ENCODE data around the gene CNTNAP5.

Gene CNTNAP5

GRCh38 chr2:124026503-124026902 is 1.4 kb downstream of the CNTNAP5 start:
- H3K18ac ChIP-seq (ENCODE audit: low read depth in 1 of 2, low read length in 2 of 2) = no peak overlapping the region
- no peak overlapping the region for H3K9ac ChIP-seq (ENCODE audit: low read length)
- no peak overlapping the region for H3K4me2 ChIP-seq (ENCODE audit: low read length, poor library complexity, severe bottlenecking)
- H2BK5ac ChIP-seq (ENCODE audit: low read depth, low read length, poor library complexity, severe bottlenecking) = no peak overlapping the region
- no peak overlapping the region for H2BK15ac ChIP-seq (ENCODE audit: low read depth, poor library complexity, severe bottlenecking)
- WGBS = 93% methylated on average over 2 of the region's 2 CpGs
- no peak overlapping the region for H3K14ac ChIP-seq (ENCODE audit: low read length in 2 of 2)
- H3K79me1 ChIP-seq (replicated peaks; ENCODE audit: low read length, poor library complexity, severe bottlenecking) = no peaks in the 10 kb centered on the region
- H3K4me1 ChIP-seq (ENCODE audit: control insufficient read depth, insufficient read depth, low read depth, low read length) = peaks cover 6% of the 10 kb centered on the region
- H2BK120ac ChIP-seq (ENCODE audit: low read depth, low read length) = no peak overlapping the region
- no peak for DNase-seq
- no peak overlapping the region for H2AFZ ChIP-seq (ENCODE audit: low read depth, low read length)
- no peak overlapping the region for H3K4ac ChIP-seq (ENCODE audit: low read depth in 1 of 2, low read length in 2 of 2)
- no peaks in the 10 kb centered on the region for H3K9me3 ChIP-seq (ENCODE audit: control insufficient read depth, low read length)
- H3K27ac ChIP-seq (ENCODE audit: low read length, poor library complexity, severe bottlenecking) = no peak overlapping the region
- no peak overlapping the region for H4K91ac ChIP-seq (ENCODE audit: low read length)
- no peak overlapping the region for H4K8ac ChIP-seq (ENCODE audit: low read length)
- H3K4me3 ChIP-seq (ENCODE audit: insufficient read depth in 1 of 2, low read depth in 1 of 2, low read length in 2 of 2) = no peak overlapping the region
- H3K23ac ChIP-seq (ENCODE audit: low read length in 2 of 2) = no peak overlapping the region
- H2AK5ac ChIP-seq (ENCODE audit: low read length, severe bottlenecking) = no peak overlapping the region
- H2BK12ac ChIP-seq (ENCODE audit: low read length in 2 of 2) = no peak overlapping the region
- H3K36me3 ChIP-seq (ENCODE audit: control insufficient read depth in 1 of 2, insufficient read depth in 2 of 2, low read depth in 1 of 2, low read length in 2 of 2) = no peaks in the 10 kb centered on the region
- H3K27me3 ChIP-seq (ENCODE audit: control insufficient read depth in 1 of 2, insufficient read depth in 1 of 2, low read length in 2 of 2) = peaks cover 26 to 34% of the 10 kb centered on the region in 2 experiments

GRCh38 chr2:124027182-124027581 is 2.1 kb downstream of the CNTNAP5 start:
- Histone ChIP-seq H2BK12ac (ENCODE audit: low read length in 2 of 2) (no peak overlapping the region), H3K9ac (ENCODE audit: low read length) (no peak overlapping the region), H3K18ac (ENCODE audit: low read depth in 1 of 2, low read length in 2 of 2) (no peak overlapping the region), H3K14ac (ENCODE audit: low read length in 2 of 2) (no peak overlapping the region), H3K4me2 (ENCODE audit: low read length, poor library complexity, severe bottlenecking) (no peak overlapping the region), H2BK120ac (ENCODE audit: low read depth, low read length) (no peak overlapping the region), H3K27ac (ENCODE audit: low read length, poor library complexity, severe bottlenecking) (no peak overlapping the region), H3K9me3 (ENCODE audit: control insufficient read depth, low read length) (no peaks in the 10 kb centered on the region), H3K79me1 (replicated peaks; ENCODE audit: low read length, poor library complexity, severe bottlenecking) (no peaks in the 10 kb centered on the region), H2AFZ (ENCODE audit: low read depth, low read length) (no peak overlapping the region), H4K91ac (ENCODE audit: low read length) (no peak overlapping the region), H3K36me3 (ENCODE audit: control insufficient read depth in 1 of 2, insufficient read depth in 2 of 2, low read depth in 1 of 2, low read length in 2 of 2) (no peaks in the 10 kb centered on the region), H3K4me3 (ENCODE audit: insufficient read depth in 1 of 2, low read depth in 1 of 2, low read length in 2 of 2) (no peak overlapping the region), H2BK15ac (ENCODE audit: low read depth, poor library complexity, severe bottlenecking) (no peak overlapping the region), H3K4ac (ENCODE audit: low read depth in 1 of 2, low read length in 2 of 2) (no peak overlapping the region), H3K27me3 (ENCODE audit: control insufficient read depth in 1 of 2, insufficient read depth in 1 of 2, low read length in 2 of 2) (peaks cover 26 to 34% of the 10 kb centered on the region in 2 experiments), H3K23ac (ENCODE audit: low read length in 2 of 2) (no peak overlapping the region), H2BK5ac (ENCODE audit: low read depth, low read length, poor library complexity, severe bottlenecking) (no peak overlapping the region), H4K8ac (ENCODE audit: low read length) (no peak overlapping the region), H2AK5ac (ENCODE audit: low read length, severe bottlenecking) (no peak overlapping the region), H3K4me1 (ENCODE audit: control insufficient read depth, insufficient read depth, low read depth, low read length) (peaks cover 6% of the 10 kb centered on the region)
- no CpG with 5 or more reads among the region's 4 CpGs for WGBS
- DNase-seq = peak; percentile 53

GRCh38 chr2:124032799-124033198 is 7.7 kb downstream of the CNTNAP5 start:
- Histone ChIP-seq H2AFZ (ENCODE audit: low read depth, low read length) (no peak overlapping the region), H3K9ac (ENCODE audit: low read length) (no peak overlapping the region), H2BK120ac (ENCODE audit: low read depth, low read length) (no peak overlapping the region), H4K8ac (ENCODE audit: low read length) (no peak overlapping the region), H2BK5ac (ENCODE audit: low read depth, low read length, poor library complexity, severe bottlenecking) (no peak overlapping the region), H2BK15ac (ENCODE audit: low read depth, poor library complexity, severe bottlenecking) (no peak overlapping the region), H2BK12ac (ENCODE audit: low read length in 2 of 2) (no peak overlapping the region), H3K4me2 (ENCODE audit: low read length, poor library complexity, severe bottlenecking) (no peak overlapping the region), H3K9me3 (ENCODE audit: control insufficient read depth, low read length) (no peaks in the 10 kb centered on the region), H3K4ac (ENCODE audit: low read depth in 1 of 2, low read length in 2 of 2) (no peak overlapping the region), H4K91ac (ENCODE audit: low read length) (no peak overlapping the region), H3K27ac (ENCODE audit: low read length, poor library complexity, severe bottlenecking) (no peak overlapping the region), H3K4me1 (ENCODE audit: control insufficient read depth, insufficient read depth, low read depth, low read length) (no peaks in the 10 kb centered on the region), H3K18ac (ENCODE audit: low read depth in 1 of 2, low read length in 2 of 2) (no peak overlapping the region), H3K4me3 (ENCODE audit: insufficient read depth in 1 of 2, low read depth in 1 of 2, low read length in 2 of 2) (no peak overlapping the region), H3K36me3 (ENCODE audit: control insufficient read depth in 1 of 2, insufficient read depth in 2 of 2, low read depth in 1 of 2, low read length in 2 of 2) (no peaks in the 10 kb centered on the region), H3K14ac (ENCODE audit: low read length in 2 of 2) (no peak overlapping the region), H3K79me1 (replicated peaks; ENCODE audit: low read length, poor library complexity, severe bottlenecking) (no peaks in the 10 kb centered on the region), H3K27me3 (ENCODE audit: control insufficient read depth in 1 of 2, insufficient read depth in 1 of 2, low read length in 2 of 2) (no peaks in the 10 kb centered on the region), H3K23ac (ENCODE audit: low read length in 2 of 2) (no peak overlapping the region), H2AK5ac (ENCODE audit: low read length, severe bottlenecking) (no peak overlapping the region)
- DNase-seq = no peak
- 65% methylated on average over 2 of the region's 3 CpGs for WGBS

- Histone ChIP-seq H3K27ac (ENCODE audit: low read length, poor library complexity, severe bottlenecking) (no peak overlapping the region), H2BK12ac (ENCODE audit: low read length in 2 of 2) (no peak overlapping the region), H3K4ac (ENCODE audit: low read depth in 1 of 2, low read length in 2 of 2) (no peak overlapping the region), H2BK120ac (ENCODE audit: low read depth, low read length) (no peak overlapping the region), H2AK5ac (ENCODE audit: low read length, severe bottlenecking) (no peak overlapping the region), H3K79me1 (replicated peaks; ENCODE audit: low read length, poor library complexity, severe bottlenecking) (no peaks in the 10 kb centered on the region), H3K23ac (ENCODE audit: low read length in 2 of 2) (no peak overlapping the region), H3K27me3 (ENCODE audit: control insufficient read depth in 1 of 2, insufficient read depth in 1 of 2, low read length in 2 of 2) (no peaks in the 10 kb centered on the region), H4K91ac (ENCODE audit: low read length) (no peak overlapping the region), H2BK15ac (ENCODE audit: low read depth, poor library complexity, severe bottlenecking) (no peak overlapping the region), H2AFZ (ENCODE audit: low read depth, low read length) (no peak overlapping the region), H3K4me1 (ENCODE audit: control insufficient read depth, insufficient read depth, low read depth, low read length) (no peaks in the 10 kb centered on the region), H3K9me3 (ENCODE audit: control insufficient read depth, low read length) (no peaks in the 10 kb centered on the region), H3K9ac (ENCODE audit: low read length) (no peak overlapping the region), H2BK5ac (ENCODE audit: low read depth, low read length, poor library complexity, severe bottlenecking) (no peak overlapping the region), H3K14ac (ENCODE audit: low read length in 2 of 2) (no peak overlapping the region), H4K8ac (ENCODE audit: low read length) (no peak overlapping the region), H3K36me3 (ENCODE audit: control insufficient read depth in 1 of 2, insufficient read depth in 2 of 2, low read depth in 1 of 2, low read length in 2 of 2) (no peaks in the 10 kb centered on the region), H3K4me3 (ENCODE audit: insufficient read depth in 1 of 2, low read depth in 1 of 2, low read length in 2 of 2) (no peak overlapping the region), H3K4me2 (ENCODE audit: low read length, poor library complexity, severe bottlenecking) (no peak overlapping the region), H3K18ac (ENCODE audit: low read depth in 1 of 2, low read length in 2 of 2) (no peak overlapping the region)
- 67% methylated on average over 2 of the region's 2 CpGs for WGBS
- DNase-seq = no peak
Measured at GRCh38 chr2:124034265-124034664, 9.2 kb downstream of the CNTNAP5 start.
